Heart left ventricle (tissue), 16 donors: Measurements from ENCODE around the gene CCDC167. TPM values are rescaled to one million over a fixed set of nuclear protein-coding genes. Genes with fewer than 3 reads are reported as not detected.
A peak's percentile ranks its signal among the peaks of the same experiment; 100 is the strongest.

Source experiments
- ATAC-seq, 4 donors: fragments of 200-7000 bp; cut with Tn5 transposase; one replicate each; pipeline ENCODE4 v1.9.1; 2020 to 2022; ENCODE audit warnings: moderate library complexity in 4 of 4, mild to moderate bottlenecking in 3 of 4, moderate number of reproducible peaks in 1 of 4
- DNase-seq, 5 donors: peaks; one replicate each; pipeline ENCODE4 v3.0.0-alpha.2; 2020
- H3K27ac ChIP-seq, 12 donors: fragments of 200-600 bp; sonication (generic) in 4 of 12; one replicate each; pipeline versions ENCODE4 v1.5.0 to v1.8.0; 2016 to 2022; ENCODE audit warnings: mild to moderate bottlenecking in 2 of 12
- H3K27me3 ChIP-seq, 9 donors: fragments of 200-600 bp; sonication (generic) in 2 of 9; one replicate each; pipeline versions ENCODE4 v1.5.1 to v1.8.0; 2016 to 2022; ENCODE audit warnings: mild to moderate bottlenecking in 3 of 9
- H3K36me3 ChIP-seq, 9 donors: fragments of 200-600 bp; sonication (generic) in 2 of 9; one replicate each; pipeline versions ENCODE4 v1.5.0 to v1.8.0; 2018 to 2022; ENCODE audit warnings: mild to moderate bottlenecking in 2 of 9
- H3K4me1 ChIP-seq, 12 donors: fragments of 200-600 bp; sonication (generic) in 4 of 12; one replicate each; pipeline versions ENCODE4 v1.5.0 to v1.8.0; 2016 to 2022; ENCODE audit warnings: mild to moderate bottlenecking in 3 of 12
- H3K4me3 ChIP-seq, 12 donors: fragments of 200-600 bp; sonication (generic) in 4 of 12; one replicate each; pipeline versions ENCODE4 v1.5.0 to v1.8.0; 2017 to 2022; ENCODE audit warnings: mild to moderate bottlenecking in 9 of 12, moderate library complexity in 4 of 12
- H3K9me3 ChIP-seq, 12 donors: fragments of 200-600 bp; sonication (generic) in 4 of 12; one replicate each; pipeline versions ENCODE4 v1.5.0 to v1.8.0; 2016 to 2022; ENCODE audit warnings: mild to moderate bottlenecking in 1 of 12
- POLR2A ChIP-seq, 2 donors: fragments of 450-650 bp; IDR thresholded peaks; one replicate each; pipeline ENCODE4 v1.6.1; 2017; ENCODE audit warnings: antibody characterized with exemption in 2 of 2, mild to moderate bottlenecking in 2 of 2, moderate library complexity in 2 of 2
- WGBS, 4 donors: extraction: QIAGEN DNeasy Blood & Tissue Kit in 2 of 4; methylation state at CpG; one replicate each; pipeline versions ENCODE4 v1.1.5 to v1.1.7; 2013 to 2018; 5-methylcytosine and 5-hydroxymethylcytosine counted together
- intact Hi-C, 10 donors: fragments of 100-400 bp; cut with DNase I; formaldehyde crosslinking; loops; one replicate each; pipeline versions ENCODE4 v1.11.1 to v1.14.2; 2022
- polyA plus RNA-seq, 2 donors: library from polyadenylated mRNA; stranded (reverse); fragments of 200-250 nt; gene quantifications; one replicate each; pipeline ENCODE4 v1.2.3, GENCODE V29; 2013
- total RNA-seq, 9 donors: library from RNA; depleted of rRNA in 2 of 9; stranded (reverse); fragments of >200 nt in 2 of 9; fragmentation: NEBNext Ultra II Directional in 3 of 9; extraction: Animal tissue kit (Norgen Biotek cat#: 25700) in 3 of 9; gene quantifications; one replicate each; pipeline versions ENCODE4 v1.1.0 to v1.2.4, GENCODE V29; 2016 to 2023
- TF ChIP-seq, protein P1 (sequence below), 12 donors: fragments of 200-600 bp; sonication (generic) in 4 of 12; IDR thresholded peaks; one replicate each; pipeline versions ENCODE4 v1.5.0 to v1.8.0; 2018 to 2022; ENCODE audit warnings: antibody characterized with exemption in 12 of 12, mild to moderate bottlenecking in 5 of 12
- donor health status: ischemic (EF 13 %, LVEDD 7.1; RV severe dilation, severe dysfunction).
- donor health status: healthy with polysubstance abuse.
- donor health status: DM: no; HTN: yes; CAD: no.
- donor health status: DM: no; HTN: no; CAD: no.
- donor health status: ischemic (EF 25% LVEDD 6.9; RV normal size, moderate dysfunction).
- donor health status: ischemic (EF 25% LVEDD 5.7; RV mildly dilated, moderate dysfunction).
- donor health status: healthy.
- donor health status: DM: yes; HTN: yes; CAD: no.
- donor health status: ischemic (EF 35%, LVEDD 5.7; RV mildly dilated, moderate dysfunction).
- donor health status: nonischemic (EF 11% LVEDD 7.7; RV severe dilation, severe dysfunction).
- donor health status: DM: yes; HTN: yes; CAD: no.
- donor health status: PGD.
- donor health status: ischemic (EF 29% LVEDD 5.4; RV normal size, mild dysfunction).
- donor health status: nonischemic (EF 23%, LVEDD 6.1; RV moderate dilation, normal function).

CCDC167 gene
- total and polyA plus RNA-seq, 11 donors = 17.6 to 76.7 (median 27.8) TPM

DNA sequence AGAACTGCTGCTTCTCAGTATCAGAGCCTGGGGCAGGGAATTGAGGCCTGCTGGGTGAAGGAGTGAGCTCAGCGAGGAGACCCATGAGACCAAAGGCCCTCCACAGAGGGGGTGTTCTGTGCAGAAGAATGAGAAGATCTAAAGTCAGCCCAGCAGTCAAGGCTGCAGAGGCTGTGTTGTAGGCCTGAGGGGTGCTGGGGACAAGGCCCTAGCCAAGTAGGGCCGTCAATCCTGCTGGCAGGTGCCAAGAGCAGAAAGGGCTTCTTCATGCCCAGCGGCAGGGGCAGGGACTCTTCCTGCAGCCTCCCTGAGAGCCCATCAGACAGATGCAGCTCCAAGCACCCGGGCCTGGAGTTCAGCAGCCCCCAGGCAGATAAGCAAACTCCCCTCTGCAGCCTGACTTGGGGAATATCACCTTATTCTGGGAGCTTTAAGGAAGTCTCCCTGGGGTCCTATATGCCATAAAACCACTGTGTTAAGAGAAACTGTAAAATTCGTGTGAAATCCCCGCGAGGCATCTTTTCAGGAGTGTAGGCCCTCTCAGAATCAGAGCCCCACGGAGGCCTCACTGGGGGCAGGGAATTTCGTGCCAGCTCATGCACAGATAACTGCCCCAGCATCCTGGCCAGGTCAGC lies 9.0 kb downstream of the CCDC167 start:
- H3K36me3 ChIP-seq = peaks cover 0 to 7% (median 0%) of the 10 kb centered on the region in 9 donors
- no peak for TF ChIP-seq POLR2A (IDR thresholded peaks at IDR 0.05)
- TF ChIP-seq, protein P1, sequence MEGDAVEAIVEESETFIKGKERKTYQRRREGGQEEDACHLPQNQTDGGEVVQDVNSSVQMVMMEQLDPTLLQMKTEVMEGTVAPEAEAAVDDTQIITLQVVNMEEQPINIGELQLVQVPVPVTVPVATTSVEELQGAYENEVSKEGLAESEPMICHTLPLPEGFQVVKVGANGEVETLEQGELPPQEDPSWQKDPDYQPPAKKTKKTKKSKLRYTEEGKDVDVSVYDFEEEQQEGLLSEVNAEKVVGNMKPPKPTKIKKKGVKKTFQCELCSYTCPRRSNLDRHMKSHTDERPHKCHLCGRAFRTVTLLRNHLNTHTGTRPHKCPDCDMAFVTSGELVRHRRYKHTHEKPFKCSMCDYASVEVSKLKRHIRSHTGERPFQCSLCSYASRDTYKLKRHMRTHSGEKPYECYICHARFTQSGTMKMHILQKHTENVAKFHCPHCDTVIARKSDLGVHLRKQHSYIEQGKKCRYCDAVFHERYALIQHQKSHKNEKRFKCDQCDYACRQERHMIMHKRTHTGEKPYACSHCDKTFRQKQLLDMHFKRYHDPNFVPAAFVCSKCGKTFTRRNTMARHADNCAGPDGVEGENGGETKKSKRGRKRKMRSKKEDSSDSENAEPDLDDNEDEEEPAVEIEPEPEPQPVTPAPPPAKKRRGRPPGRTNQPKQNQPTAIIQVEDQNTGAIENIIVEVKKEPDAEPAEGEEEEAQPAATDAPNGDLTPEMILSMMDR (IDR thresholded peaks at IDR 0.05) = no peak
- DNase-seq (no peak), ATAC-seq (peak in 1 of 4 donors; percentile 41)
- peak overlapping the region in 2 of 12 donors; percentile 27 for H3K27ac ChIP-seq
- no peaks in the 10 kb centered on the region for H3K27me3 ChIP-seq
- intact Hi-C loops = no loop called here
- H3K4me3 ChIP-seq = no peak overlapping the region
- H3K9me3 ChIP-seq = no peaks in the 10 kb centered on the region
- H3K4me1 ChIP-seq = peaks cover 0 to 37% (median 25%) of the 10 kb centered on the region in 12 donors
- WGBS, 4 donors = 66 to 70% (median 68%) methylated on average over 8 to 9 of the region's 9 CpGs

GRCh38 chr6:37489697-37490336 lies 9.9 kb downstream of the CCDC167 start:
- Histone ChIP-seq H3K36me3 (peaks cover 0 to 7% (median 0%) of the 10 kb centered on the region in 9 donors), H3K9me3 (no peaks in the 10 kb centered on the region), H3K4me1 (peaks cover 0 to 37% (median 25%) of the 10 kb centered on the region in 12 donors), H3K27ac (peak overlapping the region in 2 of 12 donors; percentile 3 to 29), H3K27me3 (no peaks in the 10 kb centered on the region), H3K4me3 (no peak overlapping the region)
- DNase-seq (peak in 1 of 5 donors; percentile 65), ATAC-seq (peak; percentile 41 to 61 (median 54))
- TF ChIP-seq, protein P1 (IDR thresholded peaks at IDR 0.05) = peak in 7 of 12 donors; percentile 8 to 32 (median 24)
- TF ChIP-seq POLR2A (IDR thresholded peaks at IDR 0.05) = no peak
- intact Hi-C loops = loop anchor here in 6 of 10 donors (5.0 to 10.0 kb wide), 5 partner anchors 72 to 202 kb away; no protein-coding TSS in a partner anchor
- WGBS, 4 donors = 35 to 45% (median 36%) methylated on average over 9 to 10 of the region's 10 CpGs

DNA sequence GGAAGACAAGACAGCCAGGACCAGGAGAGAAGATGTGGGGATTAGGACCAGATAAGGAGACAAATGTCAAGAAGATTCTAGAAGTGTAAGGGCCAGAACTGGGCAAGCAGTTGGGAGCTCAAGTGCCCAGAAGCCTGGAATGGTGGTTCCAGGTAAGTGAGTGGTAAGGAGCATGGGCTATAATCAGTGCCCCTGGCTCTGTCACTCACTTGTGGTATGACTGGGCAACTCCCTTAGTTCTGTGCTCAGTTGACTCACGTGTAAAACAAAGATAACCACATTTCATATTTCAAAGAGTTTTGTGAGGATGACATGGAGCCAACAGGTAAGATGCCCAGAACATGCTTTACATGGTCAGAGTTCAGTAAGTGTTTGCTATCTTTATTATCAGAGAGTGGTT lies 11.2 kb downstream of the CCDC167 start:
- TF ChIP-seq, protein P1 (IDR thresholded peaks at IDR 0.05) = no peak
- no peak for TF ChIP-seq POLR2A (IDR thresholded peaks at IDR 0.05)
- DNase-seq (no peak), ATAC-seq (no peak)
- Histone ChIP-seq H3K27me3 (no peaks in the 10 kb centered on the region), H3K9me3 (no peaks in the 10 kb centered on the region), H3K4me3 (no peak overlapping the region), H3K27ac (no peak overlapping the region), H3K36me3 (peaks cover 0 to 13% (median 3%) of the 10 kb centered on the region in 9 donors), H3K4me1 (peaks cover 0 to 45% (median 25%) of the 10 kb centered on the region in 12 donors)
- WGBS, 4 donors = 53 to 71% (median 67%) methylated on average over 1 of the region's 1 CpG
- intact Hi-C loops = loop anchor here in 6 of 10 donors (5.0 to 10.0 kb wide), 5 partner anchors 74 to 204 kb away; no protein-coding TSS in a partner anchor
